Heart left ventricle (tissue), 13 donors: ENCODE data around the gene MTO1.

Experiments
- POLR2A ChIP-seq, 2 donors: fragments of 450-650 bp; IDR thresholded peaks; one replicate each; pipeline ENCODE4 v1.6.1; 2017; ENCODE audit warnings: antibody characterized with exemption in 2 of 2, mild to moderate bottlenecking in 2 of 2, moderate library complexity in 2 of 2
- TF ChIP-seq, protein P1 (sequence below), 12 donors: fragments of 200-600 bp; sonication (generic) in 4 of 12; IDR thresholded peaks; one replicate each; pipeline versions ENCODE4 v1.5.0 to v1.8.0; 2018 to 2022; ENCODE audit warnings: antibody characterized with exemption in 12 of 12, mild to moderate bottlenecking in 5 of 12
- donor health status: ischemic (EF 13 %, LVEDD 7.1; RV severe dilation, severe dysfunction).
- donor health status: DM: no; HTN: yes; CAD: no.
- donor health status: DM: no; HTN: no; CAD: no.
- donor health status: ischemic (EF 25% LVEDD 6.9; RV normal size, moderate dysfunction).
- donor health status: ischemic (EF 25% LVEDD 5.7; RV mildly dilated, moderate dysfunction).
- donor health status: ischemic (EF 35%, LVEDD 5.7; RV mildly dilated, moderate dysfunction).
- donor health status: nonischemic (EF 11% LVEDD 7.7; RV severe dilation, severe dysfunction).
- donor health status: DM: yes; HTN: yes; CAD: no.
- donor health status: PGD.
- donor health status: ischemic (EF 29% LVEDD 5.4; RV normal size, mild dysfunction).
- donor health status: nonischemic (EF 23%, LVEDD 6.1; RV moderate dilation, normal function).

- TF ChIP-seq, protein P1, sequence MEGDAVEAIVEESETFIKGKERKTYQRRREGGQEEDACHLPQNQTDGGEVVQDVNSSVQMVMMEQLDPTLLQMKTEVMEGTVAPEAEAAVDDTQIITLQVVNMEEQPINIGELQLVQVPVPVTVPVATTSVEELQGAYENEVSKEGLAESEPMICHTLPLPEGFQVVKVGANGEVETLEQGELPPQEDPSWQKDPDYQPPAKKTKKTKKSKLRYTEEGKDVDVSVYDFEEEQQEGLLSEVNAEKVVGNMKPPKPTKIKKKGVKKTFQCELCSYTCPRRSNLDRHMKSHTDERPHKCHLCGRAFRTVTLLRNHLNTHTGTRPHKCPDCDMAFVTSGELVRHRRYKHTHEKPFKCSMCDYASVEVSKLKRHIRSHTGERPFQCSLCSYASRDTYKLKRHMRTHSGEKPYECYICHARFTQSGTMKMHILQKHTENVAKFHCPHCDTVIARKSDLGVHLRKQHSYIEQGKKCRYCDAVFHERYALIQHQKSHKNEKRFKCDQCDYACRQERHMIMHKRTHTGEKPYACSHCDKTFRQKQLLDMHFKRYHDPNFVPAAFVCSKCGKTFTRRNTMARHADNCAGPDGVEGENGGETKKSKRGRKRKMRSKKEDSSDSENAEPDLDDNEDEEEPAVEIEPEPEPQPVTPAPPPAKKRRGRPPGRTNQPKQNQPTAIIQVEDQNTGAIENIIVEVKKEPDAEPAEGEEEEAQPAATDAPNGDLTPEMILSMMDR (IDR thresholded peaks at IDR 0.05): no peak
- TF ChIP-seq POLR2A (IDR thresholded peaks at IDR 0.05): no peak
Observed at GRCh38 chr6:73504160-73504559, 42.6 kb downstream of the MTO1 start.
